Breast epithelium (tissue), 3 donors: ENCODE results near the gene FRMD4A.

Source experiments
- POLR2AphosphoS5 ChIP-seq, 3 donors: sonication (generic); formaldehyde crosslinking; IDR thresholded peaks; one replicate each; pipeline ENCODE4 v1.6.1; 2017; ENCODE audit warnings: antibody characterized with exemption in 3 of 3
- TF ChIP-seq, protein P1 (sequence below), 3 donors: fragments of 450-650 bp; IDR thresholded peaks; one replicate each; pipeline ENCODE4 v1.5.1; 2016 to 2017; ENCODE audit warnings: antibody characterized with exemption in 3 of 3, mild to moderate bottlenecking in 3 of 3, moderate library complexity in 3 of 3

DNA sequence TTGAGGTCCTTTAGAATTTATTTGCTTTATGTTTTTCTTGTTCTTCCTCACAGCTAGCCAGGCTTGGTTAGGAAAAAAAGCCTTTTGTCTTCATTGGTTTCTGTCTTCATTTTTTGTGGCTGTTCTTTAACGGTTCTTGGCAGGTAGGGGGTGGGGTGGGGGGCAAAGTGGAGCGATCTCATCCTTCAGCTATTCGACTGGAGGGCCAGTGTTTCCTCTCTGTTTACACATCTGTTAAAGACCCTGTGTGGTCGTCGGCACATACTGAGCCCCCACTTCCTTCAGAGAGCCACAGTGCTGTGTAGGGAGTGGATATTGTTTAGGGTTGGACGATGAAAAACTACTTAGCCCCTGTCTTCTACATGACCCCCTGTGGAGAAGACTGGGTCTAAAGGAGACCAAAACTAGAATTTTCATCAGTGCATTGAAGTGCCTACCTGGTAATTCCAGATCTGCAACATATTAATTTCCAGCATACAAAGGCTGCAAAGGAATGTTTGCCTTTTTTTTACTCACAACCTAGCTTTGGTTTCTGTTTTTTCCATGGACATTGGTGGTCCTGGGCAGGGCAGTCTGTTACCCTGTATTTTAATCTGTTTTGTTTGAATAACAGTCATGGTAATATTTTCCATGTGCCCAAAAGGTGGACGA lies 714.9 kb downstream of the FRMD4A start:
- TF ChIP-seq, protein P1, sequence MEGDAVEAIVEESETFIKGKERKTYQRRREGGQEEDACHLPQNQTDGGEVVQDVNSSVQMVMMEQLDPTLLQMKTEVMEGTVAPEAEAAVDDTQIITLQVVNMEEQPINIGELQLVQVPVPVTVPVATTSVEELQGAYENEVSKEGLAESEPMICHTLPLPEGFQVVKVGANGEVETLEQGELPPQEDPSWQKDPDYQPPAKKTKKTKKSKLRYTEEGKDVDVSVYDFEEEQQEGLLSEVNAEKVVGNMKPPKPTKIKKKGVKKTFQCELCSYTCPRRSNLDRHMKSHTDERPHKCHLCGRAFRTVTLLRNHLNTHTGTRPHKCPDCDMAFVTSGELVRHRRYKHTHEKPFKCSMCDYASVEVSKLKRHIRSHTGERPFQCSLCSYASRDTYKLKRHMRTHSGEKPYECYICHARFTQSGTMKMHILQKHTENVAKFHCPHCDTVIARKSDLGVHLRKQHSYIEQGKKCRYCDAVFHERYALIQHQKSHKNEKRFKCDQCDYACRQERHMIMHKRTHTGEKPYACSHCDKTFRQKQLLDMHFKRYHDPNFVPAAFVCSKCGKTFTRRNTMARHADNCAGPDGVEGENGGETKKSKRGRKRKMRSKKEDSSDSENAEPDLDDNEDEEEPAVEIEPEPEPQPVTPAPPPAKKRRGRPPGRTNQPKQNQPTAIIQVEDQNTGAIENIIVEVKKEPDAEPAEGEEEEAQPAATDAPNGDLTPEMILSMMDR (IDR thresholded peaks at IDR 0.05): no peak
- no peak for TF ChIP-seq POLR2AphosphoS5 (IDR thresholded peaks at IDR 0.05)
